ENCODE data around the gene PRICKLE4.

PRICKLE4 gene, protein sequence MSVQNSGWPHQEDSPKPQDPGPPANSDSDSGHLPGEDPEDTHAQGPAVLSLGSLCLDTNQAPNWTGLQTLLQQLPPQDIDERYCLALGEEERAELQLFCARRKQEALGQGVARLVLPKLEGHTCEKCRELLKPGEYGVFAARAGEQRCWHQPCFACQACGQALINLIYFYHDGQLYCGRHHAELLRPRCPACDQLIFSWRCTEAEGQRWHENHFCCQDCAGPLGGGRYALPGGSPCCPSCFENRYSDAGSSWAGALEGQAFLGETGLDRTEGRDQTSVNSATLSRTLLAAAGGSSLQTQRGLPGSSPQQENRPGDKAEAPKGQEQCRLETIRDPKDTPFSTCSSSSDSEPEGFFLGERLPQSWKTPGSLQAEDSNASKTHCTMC

DNA sequence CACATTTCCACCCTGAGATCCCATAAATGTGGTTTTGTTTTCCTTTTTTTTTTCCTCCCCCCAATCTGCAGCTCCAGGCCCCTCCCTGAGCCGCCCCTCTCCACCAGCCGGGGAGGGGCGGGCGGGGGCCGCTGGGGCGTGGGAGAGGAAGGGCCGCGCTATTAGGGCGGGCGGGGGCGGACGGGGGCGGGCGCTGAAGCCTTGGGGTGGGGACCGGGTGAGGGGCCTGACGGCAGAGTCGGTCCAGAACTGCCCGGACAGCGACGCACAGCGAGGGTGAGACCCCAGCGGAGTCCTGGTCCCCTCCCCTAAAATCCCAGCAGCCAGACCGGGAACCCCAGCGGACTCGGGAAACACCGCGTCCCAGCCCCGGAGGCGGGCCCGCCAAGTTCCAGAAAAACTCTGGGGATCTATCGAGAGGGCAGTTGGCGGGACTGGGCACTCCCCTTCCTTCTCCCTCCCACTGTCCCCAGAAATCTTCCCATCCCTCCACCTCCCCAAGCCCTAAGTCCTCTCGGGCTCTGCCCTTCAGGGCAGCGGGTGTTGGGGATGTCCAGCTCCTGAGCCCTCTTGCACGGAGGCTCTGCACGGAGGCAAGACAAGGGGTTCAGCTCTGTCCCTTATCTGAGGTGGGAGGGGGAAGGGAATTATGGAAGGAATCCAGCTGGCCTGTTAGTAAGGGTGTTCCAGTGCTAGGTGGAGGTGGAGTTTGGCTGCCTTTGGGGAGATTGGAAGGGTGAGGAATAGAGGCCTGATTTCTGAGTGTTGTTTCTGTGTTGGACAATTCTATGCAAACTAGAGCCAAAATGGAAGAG, at the start of gene PRICKLE4:
TSS of gene PRICKLE4 (plus strand) at position 232 of the 815 bp plus-strand sequence. CDS start 2,692 bp downstream, outside the sequence.
- no peak for DNase-seq

DNA sequence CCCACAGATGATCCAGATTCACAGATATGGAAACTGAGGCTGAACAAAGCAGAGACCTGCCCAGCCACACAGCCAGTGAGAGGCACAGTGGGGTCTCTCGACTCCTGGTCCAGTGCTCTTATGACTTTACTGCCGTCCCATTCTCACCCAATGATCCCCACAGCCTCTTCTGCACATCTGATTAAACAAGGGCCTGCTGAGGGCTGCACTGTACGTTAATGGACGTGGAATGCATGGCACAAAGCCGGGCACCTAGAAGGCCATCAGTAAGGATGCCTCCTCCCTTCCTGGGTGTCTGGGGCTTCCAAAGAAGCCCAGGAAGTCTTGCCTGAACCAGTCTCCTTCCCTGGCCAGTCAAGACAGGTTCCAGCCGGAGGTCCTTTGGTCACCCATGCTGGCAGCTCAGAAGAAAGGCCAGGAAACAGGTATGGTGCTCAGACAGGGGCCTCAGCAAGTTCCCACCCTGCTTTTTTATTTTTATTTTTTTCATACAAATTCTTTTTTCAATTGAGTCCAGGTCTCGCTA, 49.0 kb upstream of the PRICKLE4 start:
- DNase-seq, result no peak

DNA sequence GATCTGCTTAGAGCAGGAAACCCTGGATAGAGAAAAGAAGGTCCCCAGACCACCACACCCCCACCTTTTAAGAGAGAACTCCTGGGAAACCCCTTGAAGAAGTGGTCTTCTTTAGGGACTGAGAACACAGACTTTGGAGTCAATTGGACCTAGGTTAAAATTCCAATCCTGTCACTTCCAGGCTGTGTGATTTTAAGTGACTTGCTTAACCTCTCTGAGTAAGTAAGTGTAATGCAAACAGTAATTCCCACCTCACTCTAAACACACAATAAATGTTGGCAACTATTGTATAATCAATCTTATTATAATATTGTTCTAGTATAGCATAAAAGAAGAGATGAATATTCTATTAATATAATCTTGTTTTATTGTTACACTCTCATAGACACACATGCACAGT, 48.4 kb upstream of the PRICKLE4 start:
- DNase-seq, result no peak

DNA sequence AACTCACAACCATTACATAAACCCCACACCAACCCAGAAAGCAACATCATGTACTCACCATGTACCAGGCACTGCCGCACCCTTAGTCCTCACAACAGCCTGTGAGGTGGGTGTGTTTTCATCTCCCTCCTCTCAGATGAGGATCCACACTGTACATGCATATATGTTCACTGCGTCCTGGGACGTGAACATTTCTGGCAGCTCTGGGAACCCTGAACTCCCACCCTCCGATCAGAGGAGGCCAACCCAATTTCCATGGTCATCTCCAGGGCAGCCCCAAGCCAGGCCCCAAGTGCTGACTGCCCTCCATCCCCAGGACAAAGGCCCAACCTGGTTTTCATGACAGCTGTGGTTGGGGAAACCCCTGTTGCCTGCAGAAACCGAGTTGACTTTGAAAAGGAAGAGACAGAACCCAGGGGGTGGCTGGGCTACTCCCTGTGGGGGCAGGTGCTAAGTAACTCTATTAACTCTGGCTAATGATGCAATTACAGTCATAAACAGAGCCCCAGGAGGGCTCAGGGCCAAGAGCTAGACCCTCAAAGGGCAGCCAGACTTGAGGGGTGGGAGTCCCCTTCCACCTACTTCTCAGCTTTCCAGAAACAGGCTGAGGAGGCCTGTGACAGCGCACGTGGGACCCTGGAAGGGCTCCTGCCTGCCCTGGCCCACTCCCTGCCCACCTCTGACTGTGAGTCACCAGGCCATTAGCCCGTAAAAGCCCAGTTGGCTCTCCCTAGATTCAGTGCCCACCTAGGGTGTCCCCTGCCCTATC, 47.8 kb upstream of the PRICKLE4 start:
- peak; percentile 56 for DNase-seq

DNA sequence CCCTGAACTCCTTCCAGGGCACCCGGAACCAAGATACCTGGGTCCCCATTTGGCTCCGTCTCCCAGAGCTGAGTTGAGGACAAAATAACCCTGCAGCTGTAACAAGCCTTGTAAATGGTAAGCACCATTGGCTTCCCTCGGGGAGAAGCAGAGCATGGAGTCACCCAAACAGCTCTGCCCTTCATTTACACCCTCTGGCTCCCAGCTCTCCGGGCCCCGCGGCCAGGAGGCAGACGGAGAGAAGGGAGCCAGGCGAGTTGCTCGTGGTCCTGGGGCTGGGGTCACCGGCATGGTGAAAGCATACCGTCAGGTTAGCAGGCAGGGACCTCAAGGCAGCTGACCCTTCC, 47.2 kb upstream of the PRICKLE4 start:
- DNase-seq, result peak; percentile 9

DNA sequence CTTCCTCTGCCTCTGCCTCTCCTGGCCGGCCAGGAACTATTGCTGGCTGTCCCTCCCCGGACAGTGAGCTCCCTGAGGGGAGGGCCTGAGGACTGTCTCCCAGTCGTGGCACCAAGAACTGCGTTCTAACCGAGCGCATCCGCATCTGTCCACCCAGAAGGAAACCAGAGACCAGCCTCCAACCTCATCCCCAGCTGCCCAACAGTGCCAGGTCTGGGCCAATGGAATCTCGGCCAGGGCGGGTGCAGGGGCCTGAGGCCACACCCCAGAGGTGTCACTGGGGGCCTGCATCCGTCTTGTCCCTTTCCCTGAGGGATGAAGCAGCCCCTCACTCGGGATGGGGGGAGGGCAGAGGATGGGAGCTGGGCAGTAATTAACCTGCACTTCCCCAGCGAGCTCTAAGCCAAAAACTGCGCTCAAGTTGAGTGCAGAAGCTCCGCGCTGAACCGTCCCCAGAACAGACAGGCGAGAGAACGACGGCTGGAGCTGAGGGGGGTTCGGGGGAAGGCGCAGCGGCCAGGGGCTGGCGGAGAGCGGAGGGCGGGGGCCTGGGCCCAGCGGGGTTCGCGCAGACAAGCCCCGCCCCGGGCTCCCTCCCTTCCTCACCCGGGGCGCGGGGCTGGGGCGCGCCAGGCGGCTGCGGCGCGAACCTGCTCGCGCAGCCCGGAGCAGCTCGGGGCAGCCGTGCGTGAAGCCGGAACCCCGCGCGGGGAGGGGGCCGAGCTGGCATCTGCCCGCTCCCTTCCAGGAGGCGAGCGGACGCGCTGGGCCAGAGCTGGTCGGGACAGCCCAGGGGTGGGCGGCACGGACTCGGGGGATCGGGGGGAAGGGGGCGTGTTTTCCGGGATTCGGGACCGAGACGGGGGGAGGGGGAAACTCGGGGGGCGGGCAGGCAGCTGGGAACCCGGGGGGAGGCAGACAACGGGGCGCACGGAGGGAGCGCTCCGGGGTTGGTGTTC, 46.6 kb upstream of the PRICKLE4 start:
- DNase-seq, result peak; percentile 83

DNA sequence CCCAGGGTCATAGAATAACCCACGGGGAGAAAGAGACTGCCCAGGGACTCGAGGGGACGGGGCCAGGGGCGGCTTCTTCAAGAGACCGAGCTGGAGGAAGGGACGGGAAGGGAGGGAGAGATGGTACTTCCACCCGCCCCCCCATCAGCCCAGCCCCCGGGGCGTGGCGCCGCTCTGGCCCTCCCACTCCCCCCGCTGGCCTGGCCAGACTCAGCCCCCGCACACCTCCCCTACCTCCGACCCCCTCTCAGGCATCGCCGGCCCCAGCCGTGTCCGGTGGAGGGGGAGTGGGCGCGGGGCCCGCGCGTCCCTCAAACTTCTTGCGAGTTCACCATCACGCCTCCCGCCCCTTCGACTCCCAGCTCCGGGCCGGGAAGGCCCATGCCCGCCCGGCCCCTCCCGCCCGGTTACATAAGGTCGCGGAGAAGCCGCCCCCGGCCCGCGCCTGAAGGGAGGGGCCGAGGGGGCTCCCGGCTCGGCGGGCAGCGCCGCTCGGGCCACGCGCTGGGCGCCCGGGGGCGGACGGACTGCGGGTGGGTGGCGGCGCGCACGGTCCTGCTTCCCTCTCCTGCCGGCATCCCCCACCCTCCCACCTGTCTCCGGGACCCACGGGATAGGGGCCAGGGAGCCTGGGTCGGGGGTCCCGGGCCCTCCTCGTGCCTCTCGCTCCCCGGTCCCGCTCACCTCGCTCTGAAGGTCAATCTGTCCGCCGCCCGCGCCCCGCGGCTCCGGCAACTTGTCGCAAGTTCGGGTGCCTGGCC, 45.7 kb upstream of the PRICKLE4 start:
- DNase-seq, result peak; percentile 84

DNA sequence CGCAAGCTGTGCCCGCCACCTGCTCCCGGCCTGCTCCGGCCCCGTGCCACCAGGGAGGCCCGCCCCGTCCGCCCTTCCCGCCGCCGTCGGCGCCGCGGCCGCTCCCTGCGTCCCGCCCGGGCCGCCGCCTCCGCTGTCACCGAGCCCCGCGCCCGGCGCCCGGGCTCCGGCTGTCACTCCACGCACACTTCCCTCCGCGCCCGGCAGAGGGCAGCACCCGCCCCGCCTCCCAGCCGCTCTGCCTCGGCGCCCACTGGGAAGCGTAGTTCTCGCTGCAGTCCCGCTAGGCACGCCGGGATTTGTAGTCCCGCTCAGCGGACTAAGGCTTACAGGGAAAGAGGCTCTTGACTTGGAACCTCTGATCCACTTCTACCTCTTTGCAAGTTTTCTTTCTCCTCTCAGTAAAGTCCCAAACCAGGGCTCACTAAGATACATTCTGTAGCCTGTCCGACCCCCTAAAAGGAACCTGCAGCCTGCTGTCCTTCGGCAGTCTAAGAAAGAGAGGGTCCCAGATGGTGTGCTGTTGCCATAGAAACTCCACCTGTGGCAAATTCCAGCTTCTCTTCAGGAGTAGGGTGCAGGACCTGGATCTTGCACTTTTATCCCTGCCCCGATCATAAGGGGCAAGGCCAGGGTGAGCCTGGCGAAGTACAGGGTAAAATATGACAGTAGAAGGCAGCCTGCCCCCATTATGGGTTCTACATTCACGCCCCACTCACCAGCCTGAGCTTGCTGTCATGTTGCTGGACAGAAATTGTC, 45.0 kb upstream of the PRICKLE4 start, which contains the start of gene TFEB:
TSS of gene TFEB (minus strand) at position 182 of the 759 bp plus-strand sequence. CDS start 44,395 bp downstream, outside the sequence.
- peak; percentile 95 for DNase-seq

DNA sequence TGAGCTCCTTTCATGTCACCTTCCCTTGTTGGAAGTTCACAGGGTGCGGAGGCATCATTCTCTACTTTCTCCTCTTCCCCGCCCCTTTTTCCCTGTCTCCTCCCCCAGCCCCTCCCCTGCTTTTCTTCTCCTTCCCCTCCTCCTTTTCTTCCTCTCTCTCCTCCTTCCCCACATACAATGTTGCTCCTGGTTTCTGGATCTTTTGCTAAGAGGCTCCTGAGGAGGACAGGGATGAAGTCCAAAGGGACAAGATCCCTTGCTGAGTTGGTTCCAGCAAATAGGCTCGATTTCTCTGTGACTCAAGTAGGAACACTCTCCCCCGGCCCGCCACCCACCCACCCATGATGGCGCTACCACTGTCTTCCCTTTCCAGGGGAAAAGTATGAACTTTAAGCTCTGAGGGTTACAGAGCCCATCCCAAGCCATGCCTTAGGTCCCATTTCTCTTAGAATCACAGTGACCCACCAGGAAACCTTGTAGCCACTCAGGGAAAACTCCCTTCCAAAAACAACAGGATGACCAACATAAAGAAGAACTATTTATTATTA, 44.3 kb upstream of the PRICKLE4 start:
- DNase-seq, result no peak

DNA sequence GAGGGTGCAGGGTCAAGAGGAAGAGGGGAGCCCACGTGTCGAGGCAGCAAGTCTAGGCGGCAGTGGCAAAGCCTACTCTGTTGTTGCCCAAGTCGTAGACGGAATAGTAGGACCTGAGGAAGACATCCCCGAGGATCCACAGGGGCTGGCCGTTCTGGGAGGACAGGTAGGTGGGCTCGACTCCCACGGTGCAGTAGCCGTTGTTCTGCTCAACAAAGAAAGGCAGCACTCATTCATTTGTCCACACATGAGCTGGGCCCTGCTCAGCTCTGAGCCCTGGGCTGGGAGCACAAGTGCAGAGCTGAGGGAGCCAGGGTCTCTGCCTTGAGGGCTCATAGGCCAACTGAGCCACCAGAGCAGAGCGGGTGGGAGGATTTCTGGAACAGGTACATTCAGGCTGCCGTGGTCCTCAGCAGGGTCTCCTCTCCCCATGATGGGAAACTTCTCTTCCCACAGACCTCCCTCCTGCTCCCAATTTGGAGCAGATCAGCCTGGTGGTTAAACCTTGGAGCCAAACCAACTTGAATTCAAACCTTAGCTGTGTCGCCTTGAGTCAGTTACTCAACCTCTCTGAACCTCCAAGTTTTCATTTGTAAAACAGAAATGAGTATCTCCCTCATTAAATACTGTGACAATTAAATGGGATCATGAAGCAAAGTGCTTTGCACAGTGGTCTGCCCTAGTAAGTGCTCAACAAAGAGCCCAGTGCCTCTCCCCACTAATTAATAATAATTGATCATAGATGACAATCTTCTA, 43.6 kb upstream of the PRICKLE4 start:
- DNase-seq, result no peak

DNA sequence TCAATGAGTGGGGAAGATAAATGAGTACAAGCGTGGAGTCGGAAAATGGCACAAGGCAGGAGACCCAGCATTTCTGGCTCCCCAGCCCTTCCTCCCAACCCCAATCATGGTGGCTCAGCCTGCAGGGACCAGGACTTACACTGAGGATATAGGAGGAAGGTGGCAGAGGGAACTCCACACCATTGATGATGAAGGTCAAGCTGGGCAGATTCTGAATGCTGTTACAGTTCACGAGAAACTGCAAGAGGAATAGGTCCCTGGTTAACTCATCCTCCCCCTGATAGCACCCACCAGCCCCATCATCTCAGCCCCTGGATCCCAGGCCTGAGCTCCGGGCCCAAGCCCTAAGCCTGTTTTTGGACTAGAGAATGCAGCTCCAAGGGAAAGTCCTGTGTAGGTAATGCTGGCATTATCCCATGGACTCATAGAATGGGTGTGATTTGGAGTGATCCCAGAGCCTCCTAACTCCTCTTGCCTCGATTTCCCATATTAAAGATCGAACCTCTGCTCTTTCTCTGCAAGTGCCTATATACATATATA, 42.9 kb upstream of the PRICKLE4 start:
- no peak for DNase-seq

DNA sequence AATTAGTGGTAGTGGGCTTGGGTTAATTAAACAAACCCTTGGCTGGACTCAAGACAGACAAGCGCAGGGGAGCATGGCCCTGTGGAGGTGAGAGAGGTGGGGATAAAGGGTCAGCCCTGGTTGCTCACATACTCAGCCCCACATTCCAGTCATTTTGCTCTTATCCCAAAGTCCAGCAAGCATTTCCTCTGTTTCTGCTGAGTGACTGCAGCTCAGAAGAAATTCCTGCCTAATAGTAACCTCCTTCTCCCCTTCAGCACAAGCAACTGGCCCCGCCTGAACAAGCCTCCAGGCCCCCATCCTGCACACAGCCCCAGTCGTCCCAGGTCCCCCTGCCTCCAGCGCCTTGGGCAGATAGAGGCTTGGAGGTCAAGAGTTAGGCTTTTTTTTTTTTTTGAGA, 41.5 kb upstream of the PRICKLE4 start:
- no peak for DNase-seq

DNA sequence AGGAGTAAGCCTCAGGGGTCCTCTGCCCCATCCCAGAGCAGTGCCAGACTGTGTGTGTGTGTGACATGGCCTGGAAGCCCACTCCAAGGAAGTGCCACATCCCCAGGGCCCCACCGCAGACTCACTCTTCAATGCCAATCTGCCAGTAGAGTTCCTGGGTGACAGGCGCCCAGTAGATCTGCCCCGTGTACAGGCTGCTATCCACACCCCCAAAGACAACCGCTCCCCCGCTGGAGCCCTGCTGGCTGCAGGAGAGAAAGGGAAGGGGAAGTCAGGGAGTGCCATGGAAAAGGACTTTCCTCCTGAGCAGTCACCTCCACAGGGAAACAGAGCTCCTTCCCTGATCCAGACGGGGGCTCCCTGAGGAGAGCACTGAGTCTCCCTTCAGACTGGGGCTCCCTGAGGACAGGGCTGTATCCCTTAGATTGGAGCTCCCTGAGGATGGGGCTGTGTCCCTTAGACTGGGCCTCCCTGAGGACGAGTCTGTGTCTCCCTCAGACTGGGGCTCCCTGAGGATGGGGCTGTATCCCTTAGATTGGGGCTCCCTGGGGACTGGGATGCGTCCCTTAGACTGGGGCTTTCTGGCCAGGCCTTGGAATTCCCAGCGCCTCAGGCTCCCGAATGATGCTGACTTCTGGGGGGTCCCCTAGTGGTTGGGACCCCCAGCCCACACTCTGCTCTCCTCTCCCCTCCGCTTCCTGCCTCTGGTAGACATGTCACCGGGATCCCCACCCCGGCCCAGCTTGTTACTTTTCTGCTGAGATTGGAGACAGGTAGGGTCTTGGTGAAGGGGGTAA, 40.0 kb upstream of the PRICKLE4 start:
- no peak for DNase-seq

DNA sequence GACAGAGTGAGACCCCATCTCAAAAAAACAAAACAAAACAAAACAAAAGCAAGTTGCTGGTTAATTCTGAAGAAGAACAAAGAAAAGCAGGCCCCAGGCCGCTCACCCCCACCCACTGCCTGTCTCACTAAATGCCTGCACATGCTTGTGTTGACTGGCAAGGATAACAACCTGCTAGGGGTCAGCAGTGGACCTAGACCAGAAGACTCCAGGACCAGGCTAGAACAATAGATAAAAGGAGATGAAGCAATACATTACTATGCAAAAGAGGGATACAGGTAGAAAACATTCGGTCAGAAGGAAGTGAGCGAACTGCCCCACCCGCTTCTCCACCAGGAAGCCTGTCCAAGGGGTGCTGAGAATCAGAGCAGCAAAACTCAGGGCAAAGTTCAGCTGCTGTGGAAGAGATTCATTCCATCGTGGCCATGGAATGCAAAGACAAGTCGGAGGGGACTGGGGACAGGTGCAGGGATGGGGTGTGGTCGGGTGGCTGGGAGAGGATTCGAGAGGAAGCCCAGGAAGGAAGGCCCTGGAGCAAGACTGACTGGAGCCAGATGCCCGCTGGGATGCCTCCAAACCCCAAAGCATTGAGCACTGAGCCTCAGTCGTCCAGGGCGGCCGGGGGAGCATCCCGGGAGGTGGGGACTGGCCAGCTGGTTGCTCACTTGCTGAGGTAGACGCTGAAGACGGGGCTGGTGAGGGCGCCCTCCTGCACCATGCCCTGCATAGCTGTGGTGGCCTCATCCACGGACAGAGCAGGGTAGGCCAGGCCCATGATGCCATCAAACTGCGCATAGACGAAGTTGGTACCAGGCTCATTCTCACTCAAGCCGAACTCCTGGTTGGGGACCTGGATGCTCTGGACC, 38.7 kb upstream of the PRICKLE4 start:
- no peak for DNase-seq

DNA sequence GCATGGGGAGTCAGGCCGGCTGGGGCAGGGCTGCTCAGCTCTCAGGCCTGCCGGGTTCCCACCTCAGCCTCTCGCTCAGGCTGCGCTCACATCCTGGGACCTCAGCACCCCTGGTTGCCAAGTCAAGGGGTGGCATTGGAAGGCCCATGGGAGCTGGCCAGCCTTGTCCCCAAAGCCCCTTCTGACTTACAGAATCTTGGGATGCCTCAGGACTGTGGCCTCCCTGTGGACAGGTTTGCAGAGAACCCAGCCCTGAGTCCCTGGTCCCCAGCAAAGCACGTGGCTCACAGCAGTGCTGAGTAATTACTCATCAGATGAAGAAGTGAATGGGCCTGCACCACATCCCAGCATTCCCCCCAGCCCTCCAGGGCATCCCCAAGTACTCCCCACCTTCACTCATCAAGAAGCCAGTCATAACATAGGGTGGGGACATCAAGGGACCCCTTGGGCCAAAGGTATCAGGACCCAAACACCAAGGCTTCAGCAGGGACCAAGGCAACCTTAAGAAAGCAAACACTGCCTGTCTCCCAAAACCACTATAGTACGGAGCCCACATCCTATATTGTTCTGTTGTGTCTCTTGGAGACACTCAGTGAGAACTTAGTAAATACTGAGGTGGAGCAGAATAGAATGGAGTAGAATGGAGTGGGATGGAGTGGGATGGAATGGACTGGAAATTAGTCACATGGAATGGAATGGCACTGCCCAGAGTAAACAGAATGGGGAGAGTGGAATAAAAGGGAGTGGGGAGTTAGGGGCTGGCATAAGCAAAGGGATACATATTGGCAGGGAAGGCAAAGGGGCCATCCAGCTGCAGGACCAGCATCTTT, 37.0 kb upstream of the PRICKLE4 start:
- no peak for DNase-seq

DNA sequence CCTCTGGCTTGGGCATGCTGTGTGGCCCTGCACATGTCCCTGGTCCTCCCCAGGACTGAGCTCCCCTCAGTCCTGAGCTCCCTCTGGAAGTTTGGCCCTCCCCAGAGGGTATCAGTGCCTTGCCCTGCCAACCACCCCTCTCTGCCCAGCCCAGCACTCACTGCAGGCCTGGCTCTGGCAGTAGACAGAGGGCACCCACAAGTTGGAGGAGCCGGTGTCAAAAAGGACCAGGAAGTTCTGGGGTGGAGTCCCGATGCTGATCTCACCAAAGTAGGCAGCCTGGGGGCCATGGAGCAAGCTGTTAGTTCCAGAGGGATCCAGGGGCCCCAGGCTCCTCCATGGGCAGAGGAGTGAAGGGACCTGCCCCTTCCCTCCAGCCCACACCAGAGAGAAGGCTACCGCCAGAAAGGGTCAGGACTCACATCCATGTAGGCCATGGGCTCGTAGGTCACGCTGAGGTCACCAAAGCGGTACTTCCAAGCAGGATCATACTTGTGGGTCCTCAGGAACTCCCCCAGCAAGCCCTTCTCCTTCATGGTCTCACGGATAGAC, 36.3 kb upstream of the PRICKLE4 start:
- no peak for DNase-seq
